Lower leg skin (tissue), 3 donors: ENCODE results near the gene CREBRF.

ENCODE experiments used
- CTCF ChIP-seq, 3 donors: fragments of 450-650 bp; IDR thresholded peaks; one replicate each; pipeline ENCODE4 v1.5.1; 2016; ENCODE audit warnings: antibody characterized with exemption in 3 of 3, mild to moderate bottlenecking in 3 of 3, moderate library complexity in 2 of 3
- POLR2A ChIP-seq, 2 donors: fragments of 450-650 bp; IDR thresholded peaks; one replicate each; pipeline ENCODE4 v1.6.1; 2016 to 2017; ENCODE audit warnings: antibody characterized with exemption in 2 of 2, mild to moderate bottlenecking in 1 of 2, moderate library complexity in 1 of 2

- TF ChIP-seq CTCF (IDR thresholded peaks at IDR 0.05) (no peak), POLR2A (IDR thresholded peaks at IDR 0.05) (no peak)
These were observed 33.4 kb downstream of the CREBRF start for GRCh38 chr5:173089581-173089980.
